HCT116 (cell line): ENCODE measurements around the gene RPL35.

Experiments
- CTCF ChIP-seq, 3 experiments: fragments of 200-600 bp in 1 of 3; sonication (generic) in 1 of 3; IDR thresholded peaks in 2 of 3; conservative IDR thresholded peaks in 1 of 3; 2 replicates each; pipeline ENCODE4 v1.5.1; 2012 to 2017; ENCODE audit warnings: low read depth in 2 of 3, low read length in 2 of 3, antibody characterized with exemption in 1 of 3, borderline replicate concordance in 1 of 3, control low read depth in 1 of 3, mild to moderate bottlenecking in 1 of 3, mixed read lengths in 1 of 3, mixed run types in 1 of 3, moderate library complexity in 1 of 3; ENCODE audit not compliant: insufficient read depth in 1 of 3
- EGR1 ChIP-seq: IDR thresholded peaks from 2 replicates; pipeline ENCODE4 v1.6.1; 2012; ENCODE audit warnings: low read depth
- MAX ChIP-seq: IDR thresholded peaks from 2 replicates; pipeline ENCODE4 v1.6.1; 2012
- POLR2A ChIP-seq: IDR thresholded peaks from 2 replicates; pipeline ENCODE4 v1.7.0; 2011; ENCODE audit warnings: borderline replicate concordance; ENCODE audit not compliant: insufficient read depth, insufficient read length; ENCODE audit errors: extremely low read depth

- TF ChIP-seq EGR1: no peak
- no peak for TF ChIP-seq CTCF (IDR thresholded peaks at IDR 0.05 in 2 of 3, conservative IDR thresholded peaks at IDR 0.05 in 1 of 3; ENCODE audit: borderline replicate concordance in 1 of 3, insufficient read depth in 1 of 3, low read depth in 2 of 3, low read length in 2 of 3)
- TF ChIP-seq POLR2A: no peak
- no peak for TF ChIP-seq MAX
These were observed 50.9 kb downstream of the RPL35 start for GRCh38 chr9:124810663-124811355.
